CD4-positive, alpha-beta T cell (primary cell): ENCODE results near the gene CEP85. TPM values are rescaled to one million over a fixed set of nuclear protein-coding genes. Genes with fewer than 3 reads are reported as not detected.

Experiments used
- ATAC-seq: fragments of 200-7000 bp; cut with Tn5 transposase; one replicate; pipeline ENCODE4 v1.10.0; 2022; ENCODE audit warnings: mild to moderate bottlenecking; ENCODE audit not compliant: poor library complexity
- CTCF ChIA-PET: fragments of 350-600 bp; sonication (Branson Sonifier 250); formaldehyde crosslinking; loops from one replicate; lab custom pipeline; 2021; ENCODE audit warnings: antibody characterized with exemption, inconsistent platforms; lab: Charles Lee
- POLR2A ChIA-PET: fragments of 350-600 bp; sonication (Branson Sonifier 250); formaldehyde crosslinking; loops from one replicate; lab custom pipeline; 2021; ENCODE audit warnings: antibody characterized with exemption, inconsistent platforms; lab: Charles Lee
- DNase-seq, 14 experiments: peaks; one replicate each; pipeline ENCODE4 v3.0.0-alpha.2; 2013 to 2020; ENCODE audit warnings: mixed read lengths in 2 of 14
- H3K27ac ChIP-seq, 2 donors: one replicate each; pipeline versions ENCODE4 v1.5.1 to v1.7.0; 2013; ENCODE audit warnings: low read length in 2 of 2, low read depth in 1 of 2, mild to moderate bottlenecking in 1 of 2
- H3K27me3 ChIP-seq, 2 experiments: 1 replicate in 1 of 2; 2 replicates in 1 of 2; pipeline versions ENCODE4 v1.6.1 to v1.7.0; 2013; ENCODE audit warnings: low read length in 2 of 2, control low read depth in 1 of 2, mild to moderate bottlenecking in 1 of 2, moderate library complexity in 1 of 2; ENCODE audit not compliant: insufficient read depth in 2 of 2, control insufficient read depth in 1 of 2
- H3K36me3 ChIP-seq: one replicate; pipeline ENCODE4 v1.6.1; 2013; ENCODE audit warnings: low read length, control low read depth; ENCODE audit not compliant: insufficient read depth
- H3K4me1 ChIP-seq: one replicate; pipeline ENCODE4 v1.6.1; 2013; ENCODE audit warnings: low read length, control low read depth; ENCODE audit not compliant: insufficient read depth
- H3K4me3 ChIP-seq: one replicate; pipeline ENCODE4 v1.5.1; 2013; ENCODE audit warnings: mild to moderate bottlenecking, low read length, moderate library complexity
- H3K9me3 ChIP-seq, 2 experiments: 1 replicate in 1 of 2; 2 replicates in 1 of 2; pipeline versions ENCODE4 v1.6.1 to v1.7.0; 2013; ENCODE audit warnings: low read length in 2 of 2, mild to moderate bottlenecking in 2 of 2, control low read depth in 1 of 2, moderate library complexity in 1 of 2; ENCODE audit not compliant: control insufficient read depth in 1 of 2, insufficient read depth in 1 of 2
- H3K27ac Mint-ChIP-seq: one replicate; pipeline ENCODE4 v1.8.0; 2020; ENCODE audit warnings: mixed read lengths
- H3K27me3 Mint-ChIP-seq: one replicate; pipeline ENCODE4 v1.8.0; 2021; ENCODE audit warnings: mixed read lengths
- H3K36me3 Mint-ChIP-seq: one replicate; pipeline ENCODE4 v1.8.0; 2021; ENCODE audit warnings: low read depth, mixed read lengths
- H3K4me1 Mint-ChIP-seq: one replicate; pipeline ENCODE4 v1.8.0; 2021; ENCODE audit warnings: low read depth, mixed read lengths
- H3K4me3 Mint-ChIP-seq: one replicate; pipeline ENCODE4 v1.8.0; 2020; ENCODE audit warnings: mild to moderate bottlenecking, mixed read lengths
- H3K9me3 Mint-ChIP-seq: one replicate; pipeline ENCODE4 v1.8.0; 2020; ENCODE audit warnings: mixed read lengths
- intact Hi-C, 2 experiments: fragments of 100-400 bp; cut with DNase I in 1 of 2; cut with micrococcal nuclease in 1 of 2; formaldehyde crosslinking; loops; one replicate each; pipeline versions ENCODE4 v1.15.1 to v1.9.0; 2023 to 2025; cut with DNase I, micrococcal nuclease
- total RNA-seq, 174 experiments: library from RNA in 2 of 174; stranded (reverse) in 2 of 174; gene quantifications; one replicate each; pipeline ENCODE4 v1.2.3 and lab custom pipeline; 2021 to 2026
- TF ChIP-seq, protein P1 (sequence below): fragments of 200-600 bp; IDR thresholded peaks from one replicate; pipeline ENCODE4 v1.8.0; 2022; ENCODE audit warnings: antibody characterized with exemption, mild to moderate bottlenecking

The CEP85 gene
- total RNA-seq, 2 experiments from 2014 or later = 7.6 to 8.4 TPM

DNA sequence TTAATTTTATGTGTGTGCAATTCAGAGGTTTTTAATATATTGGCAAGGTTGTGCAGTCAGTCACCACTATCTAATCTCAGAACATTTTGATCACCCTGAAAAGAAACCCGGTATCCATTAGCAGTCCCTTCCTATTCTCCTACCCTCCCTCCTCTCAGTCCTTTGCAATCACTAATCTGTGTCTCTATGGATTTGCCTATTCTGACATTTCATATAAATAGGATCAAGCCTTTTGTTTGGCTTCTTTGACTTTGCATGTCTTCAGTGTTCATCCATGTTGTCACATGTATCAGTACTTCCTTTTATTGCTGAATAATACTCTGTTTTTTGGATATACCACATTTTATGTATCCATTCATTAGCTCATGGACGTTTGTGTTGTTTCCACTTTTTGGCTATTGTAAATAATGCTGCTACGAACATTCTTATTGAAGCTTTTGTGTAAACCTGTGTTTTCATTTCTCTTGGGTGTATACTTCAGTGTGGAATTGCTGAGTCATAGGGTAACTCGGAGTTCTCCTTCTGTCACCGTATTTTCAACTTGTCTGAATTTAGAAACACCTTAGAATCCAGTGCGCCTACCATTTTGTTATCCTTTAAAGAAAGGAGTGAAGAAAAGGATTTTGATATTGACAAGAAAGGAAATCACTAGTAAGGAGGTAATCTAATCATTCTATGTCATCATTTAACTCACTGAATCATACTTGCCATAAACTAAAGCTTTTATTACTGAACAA, 3.4 kb downstream of the CEP85 start:
- Mint-ChIP-seq H3K27me3 (no peaks in the 10 kb centered on the region), H3K9me3 (no peaks in the 10 kb centered on the region), H3K4me1 (peaks cover 39% of the 10 kb centered on the region), H3K4me3 (peak overlapping the region; percentile 55), H3K36me3 (peaks cover 21% of the 10 kb centered on the region), H3K27ac (peak overlapping the region; percentile 58)
- H3K27ac ChIP-seq = no peak overlapping the region
- no peak overlapping the region for H3K4me3 ChIP-seq
- intact Hi-C loops = loop anchor here in 1 of 2 experiments (5.0 kb wide), 1 partner anchor 40 kb away; no protein-coding TSS in a partner anchor
- CTCF ChIA-PET = interaction anchor here (0.6 kb wide), 1 partner anchor 36 kb away, joined by 4 read pairs; no protein-coding TSS in a partner anchor
- TF ChIP-seq, protein P1, sequence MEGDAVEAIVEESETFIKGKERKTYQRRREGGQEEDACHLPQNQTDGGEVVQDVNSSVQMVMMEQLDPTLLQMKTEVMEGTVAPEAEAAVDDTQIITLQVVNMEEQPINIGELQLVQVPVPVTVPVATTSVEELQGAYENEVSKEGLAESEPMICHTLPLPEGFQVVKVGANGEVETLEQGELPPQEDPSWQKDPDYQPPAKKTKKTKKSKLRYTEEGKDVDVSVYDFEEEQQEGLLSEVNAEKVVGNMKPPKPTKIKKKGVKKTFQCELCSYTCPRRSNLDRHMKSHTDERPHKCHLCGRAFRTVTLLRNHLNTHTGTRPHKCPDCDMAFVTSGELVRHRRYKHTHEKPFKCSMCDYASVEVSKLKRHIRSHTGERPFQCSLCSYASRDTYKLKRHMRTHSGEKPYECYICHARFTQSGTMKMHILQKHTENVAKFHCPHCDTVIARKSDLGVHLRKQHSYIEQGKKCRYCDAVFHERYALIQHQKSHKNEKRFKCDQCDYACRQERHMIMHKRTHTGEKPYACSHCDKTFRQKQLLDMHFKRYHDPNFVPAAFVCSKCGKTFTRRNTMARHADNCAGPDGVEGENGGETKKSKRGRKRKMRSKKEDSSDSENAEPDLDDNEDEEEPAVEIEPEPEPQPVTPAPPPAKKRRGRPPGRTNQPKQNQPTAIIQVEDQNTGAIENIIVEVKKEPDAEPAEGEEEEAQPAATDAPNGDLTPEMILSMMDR = no peak
- POLR2A ChIA-PET = interaction anchor here (1.2 kb wide), 1 partner anchor 67 kb away, joined by 4 read pairs; the partner anchor contains the start of gene ZNF593
- H3K4me1 ChIP-seq = peaks cover 21% of the 10 kb centered on the region
- H3K27me3 ChIP-seq = no peaks in the 10 kb centered on the region
- H3K36me3 ChIP-seq = peaks cover 6% of the 10 kb centered on the region
- DNase-seq = no peak
- H3K9me3 ChIP-seq = no peaks in the 10 kb centered on the region
- ATAC-seq = no peak

DNA sequence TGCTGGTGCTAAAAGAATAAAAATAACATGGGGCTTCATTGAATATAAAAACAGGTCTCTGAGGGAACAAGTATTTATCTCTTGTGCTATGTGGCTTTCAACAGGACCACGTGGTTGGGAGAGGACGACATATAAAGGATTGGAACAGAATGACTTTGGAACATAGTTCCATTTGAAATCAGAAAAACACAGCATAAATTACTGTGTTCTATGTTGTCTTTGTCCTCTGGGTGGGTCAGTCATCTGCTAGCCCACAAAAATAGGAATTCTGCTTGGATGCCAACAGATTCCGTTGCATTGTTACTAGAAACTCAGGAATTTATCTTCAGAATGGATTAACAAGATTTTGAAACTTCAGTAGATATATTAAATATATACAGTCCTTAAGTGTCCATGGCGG, 5.9 kb downstream of the CEP85 start:
- Mint-ChIP-seq H3K27ac (no peak overlapping the region), H3K9me3 (no peaks in the 10 kb centered on the region), H3K36me3 (peaks cover 33% of the 10 kb centered on the region), H3K27me3 (no peaks in the 10 kb centered on the region), H3K4me1 (peaks cover 28% of the 10 kb centered on the region), H3K4me3 (no peak overlapping the region)
- ChIA-PET POLR2A (no interaction called here), CTCF (no interaction called here)
- no peak for ATAC-seq
- Histone ChIP-seq H3K9me3 (no peaks in the 10 kb centered on the region), H3K4me1 (peaks cover 11% of the 10 kb centered on the region), H3K4me3 (no peak overlapping the region), H3K27ac (no peak overlapping the region), H3K36me3 (peaks cover 22% of the 10 kb centered on the region), H3K27me3 (no peaks in the 10 kb centered on the region)
- intact Hi-C loops = loop anchor here in 1 of 2 experiments (5.0 kb wide), 1 partner anchor 37 kb away; no protein-coding TSS in a partner anchor
- DNase-seq = no peak
- TF ChIP-seq, protein P1 = no peak

DNA sequence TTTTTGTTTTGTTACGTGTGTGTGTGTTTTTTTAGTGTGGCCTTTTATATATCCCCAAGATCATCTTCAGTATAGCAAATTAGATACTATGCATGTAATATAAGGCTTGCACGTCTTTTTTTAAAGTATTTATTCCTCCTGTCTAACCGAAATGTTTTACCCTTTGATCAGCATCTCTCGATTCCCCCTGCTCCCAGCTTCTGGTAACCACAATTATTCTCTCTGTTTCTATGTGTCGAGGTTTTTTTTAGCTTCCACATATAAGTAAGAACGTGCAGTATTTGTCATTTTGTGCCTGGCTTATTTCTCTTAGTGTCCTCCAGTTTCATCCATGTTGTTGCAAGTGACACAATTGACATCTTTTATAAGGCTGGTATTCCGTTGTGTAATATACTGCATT, 18.7 kb downstream of the CEP85 start:
- POLR2A ChIA-PET = no interaction called here
- H3K27me3 ChIP-seq = no peaks in the 10 kb centered on the region
- DNase-seq = no peak
- H3K4me3 ChIP-seq = no peak overlapping the region
- TF ChIP-seq, protein P1 = no peak
- no peak for ATAC-seq
- H3K4me1 Mint-ChIP-seq = peaks cover 4% of the 10 kb centered on the region
- intact Hi-C loops = loop anchor here in 1 of 2 experiments (10.0 kb wide), 1 partner anchor 168 kb away; no protein-coding TSS in a partner anchor
- no peaks in the 10 kb centered on the region for H3K27me3 Mint-ChIP-seq
- no peaks in the 10 kb centered on the region for H3K9me3 ChIP-seq
- H3K27ac Mint-ChIP-seq = no peak overlapping the region
- CTCF ChIA-PET = no interaction called here
- H3K4me1 ChIP-seq = no peaks in the 10 kb centered on the region
- peaks cover 34% of the 10 kb centered on the region for H3K36me3 ChIP-seq
- H3K36me3 Mint-ChIP-seq = peaks cover 53% of the 10 kb centered on the region
- H3K27ac ChIP-seq = no peak overlapping the region
- no peaks in the 10 kb centered on the region for H3K9me3 Mint-ChIP-seq
- no peak overlapping the region for H3K4me3 Mint-ChIP-seq
